ENCODE measurements around the gene ATF4.

GRCh38 chr22:39528080-39528661, 7.8 kb downstream of the ATF4 start:
- TF ChIP-seq CTCF (conservative IDR thresholded peaks at IDR 0.05 in 1 of 2, IDR thresholded peaks at IDR 0.05 in 1 of 2; ENCODE audit: extremely low read depth in 1 of 2, insufficient read depth in 1 of 2, low read depth in 1 of 2, low read length in 2 of 2) = no peak
- TF ChIP-seq EZH2 (IDR thresholded peaks at IDR 0.05; ENCODE audit: borderline replicate concordance, low read length) = no peak
